Measurements from ENCODE around the gene COMP.

COMP gene

GRCh38 chr19:18774107-18774506 lies 17.0 kb downstream of the COMP start:
- CTCF ChIA-PET = interaction anchor here (1.1 kb wide), 1 partner anchor 180 kb away, joined by 3 read pairs; no protein-coding TSS in a partner anchor

GRCh38 chr19:18773682-18774081 lies 17.4 kb downstream of the COMP start:
- no peak for DNase-seq (ENCODE audit: low read depth, low spot score)
- ChIA-PET CTCF (interaction anchor here (1.1 to 1.5 kb wide), 2 partner anchors 13 to 180 kb away, joined by 3 read pairs; no protein-coding TSS in a partner anchor), POLR2A (no interaction called here)
- TF ChIP-seq CTCF (IDR thresholded peaks at IDR 0.05; ENCODE audit: insufficient read depth, low read length, missing control alignments) = no peak
- no peak overlapping the region for H3K4me3 ChIP-seq (ENCODE audit: low read depth, low read length)

More at GRCh38 chr19:18774107-18774506, 17.0 kb downstream of the COMP start:
- no peak overlapping the region for H3K4me3 ChIP-seq (ENCODE audit: low read depth, low read length)
- no peak for TF ChIP-seq CTCF (IDR thresholded peaks at IDR 0.05; ENCODE audit: insufficient read depth, low read length, missing control alignments)
- POLR2A ChIA-PET = no interaction called here
- no peak for DNase-seq (ENCODE audit: low read depth, low spot score)

GRCh38 chr19:18772620-18773587 lies 18.2 kb downstream of the COMP start:
- POLR2A ChIA-PET = interaction anchor here (0.8 kb wide), 1 partner anchor 9 kb away, joined by 3 read pairs; no protein-coding TSS in a partner anchor
- CTCF ChIA-PET = interaction anchor here (1.1 to 1.5 kb wide), 3 partner anchors 11 to 179 kb away, joined by 3 read pairs; no protein-coding TSS in a partner anchor
- TF ChIP-seq CTCF (IDR thresholded peaks at IDR 0.05; ENCODE audit: insufficient read depth, low read length, missing control alignments) = no peak
- H3K4me3 ChIP-seq (ENCODE audit: low read depth, low read length) = no peak overlapping the region
- no peak for DNase-seq (ENCODE audit: low read depth, low spot score)

- DNase-seq (ENCODE audit: low read depth, low spot score) = no peak
- CTCF ChIA-PET = interaction anchor here (0.5 to 1.1 kb wide), 2 partner anchors 13 to 76 kb away, joined by 3 read pairs; no protein-coding TSS in a partner anchor
- POLR2A ChIA-PET = no interaction called here
- peak; percentile 23 for TF ChIP-seq CTCF (IDR thresholded peaks at IDR 0.05; ENCODE audit: insufficient read depth, low read length, missing control alignments)
- H3K4me3 ChIP-seq (ENCODE audit: low read depth, low read length) = no peak overlapping the region
These were observed 19.5 kb downstream of the COMP start for GRCh38 chr19:18771328-18772242.

- ChIA-PET CTCF (interaction anchor here (0.5 kb wide), 1 partner anchor 76 kb away, joined by 3 read pairs; no protein-coding TSS in a partner anchor), POLR2A (no interaction called here)
- no peak for DNase-seq (ENCODE audit: low read depth, low spot score)
These were observed 20.3 kb downstream of the COMP start for GRCh38 chr19:18770663-18771327.

More at GRCh38 chr19:18770663-18771327, 20.3 kb downstream of the COMP start:
- TF ChIP-seq CTCF (IDR thresholded peaks at IDR 0.05; ENCODE audit: insufficient read depth, low read length, missing control alignments) = no peak
- no peak overlapping the region for H3K4me3 ChIP-seq (ENCODE audit: low read depth, low read length)

Measured in AG04449 (cell line).